Measurements from ENCODE around the gene RPA1. TPM values are rescaled to one million over a fixed set of nuclear protein-coding genes. Genes with fewer than 3 reads are reported as not detected.

Gene RPA1
- total RNA-seq, 2 experiments from 2014 or later, result 38.6 to 38.7 TPM

DNA sequence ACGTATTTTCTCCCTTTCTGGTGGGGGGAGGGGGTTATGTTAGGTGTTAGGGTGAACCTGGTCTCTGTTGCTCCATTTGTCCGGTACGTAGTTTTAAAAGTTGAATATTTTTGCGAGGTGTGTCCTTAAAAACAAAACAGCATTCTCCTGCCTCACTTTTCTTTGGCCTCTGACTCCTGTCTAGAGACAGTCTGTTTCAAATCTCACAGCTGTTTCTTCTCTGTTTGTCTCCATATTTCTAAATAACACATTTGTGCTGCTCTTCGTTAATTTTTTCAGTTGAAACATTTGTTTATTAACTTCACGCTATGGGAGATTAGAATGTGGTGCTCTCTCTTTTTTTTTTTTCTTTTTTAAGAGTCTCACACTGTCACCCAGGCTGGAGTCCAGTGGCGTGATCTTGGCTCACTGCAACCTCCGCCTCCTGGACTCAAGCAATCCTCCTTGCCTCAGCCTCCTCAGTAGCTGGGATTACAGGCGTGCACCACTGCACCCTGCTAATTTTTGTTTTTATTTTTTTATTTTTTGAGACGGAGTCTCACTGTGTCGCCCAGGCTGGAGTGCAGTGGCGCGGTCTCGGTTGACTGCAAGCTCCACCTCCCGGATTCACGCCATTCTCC, 31.7 kb downstream of the RPA1 start:
- CTCF ChIA-PET, result no interaction called here
- Mint-ChIP-seq H3K4me1 (ENCODE audit: low read depth) (peaks cover 8% of the 10 kb centered on the region), H3K9me3 (no peaks in the 10 kb centered on the region), H3K36me3 (ENCODE audit: low read depth) (peaks cover 41% of the 10 kb centered on the region), H3K27ac (no peak overlapping the region), H3K4me3 (no peak overlapping the region), H3K27me3 (no peaks in the 10 kb centered on the region)
- POLR2A ChIA-PET, result interaction anchor here (1.1 kb wide), 1 partner anchor 145 kb away, joined by 3 read pairs; no protein-coding TSS in a partner anchor
- no peak overlapping the region for H3K27ac ChIP-seq (ENCODE audit: low read depth in 1 of 2, low read length in 2 of 2)
- no peak overlapping the region for H3K4me3 ChIP-seq (ENCODE audit: low read length)
- peaks cover 10% of the 10 kb centered on the region for H3K36me3 ChIP-seq (ENCODE audit: insufficient read depth, low read length)
- no peaks in the 10 kb centered on the region for H3K27me3 ChIP-seq (ENCODE audit: control insufficient read depth in 1 of 2, insufficient read depth in 2 of 2, low read length in 2 of 2)
- peaks cover 5% of the 10 kb centered on the region for H3K4me1 ChIP-seq (ENCODE audit: insufficient read depth, low read length)
- ATAC-seq (ENCODE audit: poor library complexity) (no peak), DNase-seq (no peak)
- TF ChIP-seq, protein P1, sequence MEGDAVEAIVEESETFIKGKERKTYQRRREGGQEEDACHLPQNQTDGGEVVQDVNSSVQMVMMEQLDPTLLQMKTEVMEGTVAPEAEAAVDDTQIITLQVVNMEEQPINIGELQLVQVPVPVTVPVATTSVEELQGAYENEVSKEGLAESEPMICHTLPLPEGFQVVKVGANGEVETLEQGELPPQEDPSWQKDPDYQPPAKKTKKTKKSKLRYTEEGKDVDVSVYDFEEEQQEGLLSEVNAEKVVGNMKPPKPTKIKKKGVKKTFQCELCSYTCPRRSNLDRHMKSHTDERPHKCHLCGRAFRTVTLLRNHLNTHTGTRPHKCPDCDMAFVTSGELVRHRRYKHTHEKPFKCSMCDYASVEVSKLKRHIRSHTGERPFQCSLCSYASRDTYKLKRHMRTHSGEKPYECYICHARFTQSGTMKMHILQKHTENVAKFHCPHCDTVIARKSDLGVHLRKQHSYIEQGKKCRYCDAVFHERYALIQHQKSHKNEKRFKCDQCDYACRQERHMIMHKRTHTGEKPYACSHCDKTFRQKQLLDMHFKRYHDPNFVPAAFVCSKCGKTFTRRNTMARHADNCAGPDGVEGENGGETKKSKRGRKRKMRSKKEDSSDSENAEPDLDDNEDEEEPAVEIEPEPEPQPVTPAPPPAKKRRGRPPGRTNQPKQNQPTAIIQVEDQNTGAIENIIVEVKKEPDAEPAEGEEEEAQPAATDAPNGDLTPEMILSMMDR (IDR thresholded peaks at IDR 0.05), result no peak
- no peaks in the 10 kb centered on the region for H3K9me3 ChIP-seq (ENCODE audit: control insufficient read depth in 1 of 2, insufficient read depth in 1 of 2, low read length in 2 of 2)
- intact Hi-C loops (cut with DNase I, micrococcal nuclease), result no loop called here

DNA sequence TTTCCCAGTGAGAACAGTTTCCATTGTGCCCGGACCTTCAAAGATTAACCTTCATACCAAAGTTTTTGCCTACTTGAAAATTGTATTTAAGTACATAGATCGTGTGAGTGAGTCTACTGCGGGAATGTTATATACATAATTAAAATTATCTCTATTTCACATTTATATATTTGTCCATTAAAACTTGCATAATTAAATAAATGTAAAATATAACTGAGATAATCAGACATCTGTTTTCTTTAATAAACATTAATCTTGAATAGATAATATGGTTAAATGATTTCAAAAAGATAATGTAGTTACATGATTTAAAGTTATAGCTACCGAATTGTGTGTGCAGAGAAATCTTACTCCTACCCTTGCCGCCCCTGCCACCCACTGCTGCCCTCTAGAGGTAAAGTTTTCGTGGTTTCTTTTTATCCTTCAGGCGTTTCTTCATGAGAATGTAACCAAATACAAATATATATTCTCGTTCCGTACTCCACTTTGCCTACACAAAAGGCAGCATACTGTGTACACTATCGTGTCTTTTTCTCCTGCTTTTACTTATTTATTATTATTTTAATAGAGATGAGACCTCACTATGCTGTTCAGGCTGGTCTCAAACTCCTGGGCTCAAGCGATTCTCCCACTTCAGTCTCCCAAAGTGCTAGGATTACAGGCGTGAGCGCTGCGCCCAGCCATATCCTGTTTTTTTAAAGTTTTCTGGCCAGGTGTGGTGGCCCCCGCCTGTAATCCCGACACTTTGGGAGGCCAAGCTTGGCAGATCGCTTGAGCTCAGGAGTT, 35.6 kb downstream of the RPA1 start:
- H3K4me1 Mint-ChIP-seq (ENCODE audit: low read depth), result peaks cover 24% of the 10 kb centered on the region
- no peak overlapping the region for H3K27ac Mint-ChIP-seq
- H3K27me3 Mint-ChIP-seq, result no peaks in the 10 kb centered on the region
- no peak overlapping the region for H3K27ac ChIP-seq (ENCODE audit: low read depth in 1 of 2, low read length in 2 of 2)
- CTCF ChIA-PET, result interaction anchor here (0.7 to 1.8 kb wide), 8 partner anchors 9 to 149 kb away, joined by 3 to 13 read pairs (median 6); partner anchors contain the start of genes RPA1 and SMYD4
- peaks cover 26% of the 10 kb centered on the region for H3K36me3 Mint-ChIP-seq (ENCODE audit: low read depth)
- H3K36me3 ChIP-seq (ENCODE audit: insufficient read depth, low read length), result peaks cover 8% of the 10 kb centered on the region
- POLR2A ChIA-PET, result interaction anchor here (1.0 to 1.2 kb wide), 3 partner anchors 36 to 181 kb away, joined by 3 to 4 read pairs (median 3); partner anchors contain the start of genes RPA1 and SMYD4
- H3K9me3 ChIP-seq (ENCODE audit: control insufficient read depth in 1 of 2, insufficient read depth in 1 of 2, low read length in 2 of 2), result no peaks in the 10 kb centered on the region
- TF ChIP-seq, protein P1 (IDR thresholded peaks at IDR 0.05), result peak; percentile 81
- H3K27me3 ChIP-seq (ENCODE audit: control insufficient read depth in 1 of 2, insufficient read depth in 2 of 2, low read length in 2 of 2), result no peaks in the 10 kb centered on the region
- peak; percentile 70 for ATAC-seq (ENCODE audit: poor library complexity)
- no peak overlapping the region for H3K4me3 ChIP-seq (ENCODE audit: low read length)
- DNase-seq, result peak; percentile 20 to 80 (median 41)
- no peaks in the 10 kb centered on the region for H3K9me3 Mint-ChIP-seq
- H3K4me3 Mint-ChIP-seq, result no peak overlapping the region
- intact Hi-C loops (cut with DNase I, micrococcal nuclease), result loop anchor here (1.0 to 2.0 kb wide), 4 partner anchors 145 to 197 kb away; no protein-coding TSS in a partner anchor
- peaks cover 15% of the 10 kb centered on the region for H3K4me1 ChIP-seq (ENCODE audit: insufficient read depth, low read length)

DNA sequence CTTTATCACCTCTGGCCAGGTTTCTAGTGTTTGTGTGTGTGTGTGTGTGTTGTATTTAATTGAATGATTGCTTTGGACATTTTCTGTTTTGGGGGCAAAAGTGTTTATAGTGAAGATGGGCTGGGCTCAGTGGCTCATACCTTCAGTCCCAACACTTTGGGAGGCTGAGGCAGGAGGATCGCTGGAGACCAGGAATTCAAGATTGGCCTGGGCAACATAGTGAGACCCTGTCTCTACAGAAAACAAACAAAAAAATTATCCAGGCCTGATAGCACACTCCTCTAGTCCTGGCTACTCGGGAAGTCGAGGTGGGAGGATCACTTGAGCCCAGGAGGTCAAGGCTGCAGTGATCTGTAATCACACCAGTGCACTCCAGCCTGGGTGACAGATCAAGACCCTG, 37.5 kb downstream of the RPA1 start:
- POLR2A ChIA-PET, result no interaction called here
- H3K4me1 Mint-ChIP-seq (ENCODE audit: low read depth), result peaks cover 42% of the 10 kb centered on the region
- no peak for DNase-seq

More for the DNA sequence above, 37.5 kb downstream of the RPA1 start:
- H3K36me3 Mint-ChIP-seq (ENCODE audit: low read depth), result peaks cover 20% of the 10 kb centered on the region
- Histone ChIP-seq H3K9me3 (ENCODE audit: control insufficient read depth in 1 of 2, insufficient read depth in 1 of 2, low read length in 2 of 2) (no peaks in the 10 kb centered on the region), H3K27ac (ENCODE audit: low read depth in 1 of 2, low read length in 2 of 2) (no peak overlapping the region), H3K36me3 (ENCODE audit: insufficient read depth, low read length) (peaks cover 5% of the 10 kb centered on the region), H3K4me1 (ENCODE audit: insufficient read depth, low read length) (peaks cover 28% of the 10 kb centered on the region), H3K27me3 (ENCODE audit: control insufficient read depth in 1 of 2, insufficient read depth in 2 of 2, low read length in 2 of 2) (no peaks in the 10 kb centered on the region), H3K4me3 (ENCODE audit: low read length) (no peak overlapping the region)
- CTCF ChIA-PET, result no interaction called here
- H3K27ac Mint-ChIP-seq, result no peak overlapping the region
- no peak for ATAC-seq (ENCODE audit: poor library complexity)
- H3K27me3 Mint-ChIP-seq, result no peaks in the 10 kb centered on the region
- intact Hi-C loops (cut with DNase I, micrococcal nuclease), result no loop called here
- no peaks in the 10 kb centered on the region for H3K9me3 Mint-ChIP-seq
- no peak overlapping the region for H3K4me3 Mint-ChIP-seq
- TF ChIP-seq, protein P1 (IDR thresholded peaks at IDR 0.05), result no peak

All from CD4-positive, alpha-beta T cell (primary cell).